HG03460 (cell line): ENCODE data around the gene ANKRD11.

Source experiments
- ATAC-seq: cut with Tn5 transposase; IDR thresholded peaks from one replicate; pipeline ENCODE4 v1.9.1; 2021; ENCODE audit not compliant: unreplicated experiment

The ANKRD11 gene

GRCh38 chr16:89289428-89290395 is 200.6 kb downstream of the ANKRD11 start:
- ATAC-seq, result no peak

- ATAC-seq, result no peak
Measured at GRCh38 chr16:89288966-89289365, 201.4 kb downstream of the ANKRD11 start.

GRCh38 chr16:89288577-89288844 is 201.8 kb downstream of the ANKRD11 start:
- no peak for ATAC-seq

- ATAC-seq, result no peak
Measured at GRCh38 chr16:89287777-89288576, 202.4 kb downstream of the ANKRD11 start.

- ATAC-seq, result no peak
Measured at GRCh38 chr16:89286096-89286495, 204.3 kb downstream of the ANKRD11 start.

GRCh38 chr16:89285381-89285780 is 205.0 kb downstream of the ANKRD11 start:
- ATAC-seq, result no peak

- ATAC-seq, result no peak
Measured at GRCh38 chr16:89283449-89283848, 206.9 kb downstream of the ANKRD11 start.

DNA sequence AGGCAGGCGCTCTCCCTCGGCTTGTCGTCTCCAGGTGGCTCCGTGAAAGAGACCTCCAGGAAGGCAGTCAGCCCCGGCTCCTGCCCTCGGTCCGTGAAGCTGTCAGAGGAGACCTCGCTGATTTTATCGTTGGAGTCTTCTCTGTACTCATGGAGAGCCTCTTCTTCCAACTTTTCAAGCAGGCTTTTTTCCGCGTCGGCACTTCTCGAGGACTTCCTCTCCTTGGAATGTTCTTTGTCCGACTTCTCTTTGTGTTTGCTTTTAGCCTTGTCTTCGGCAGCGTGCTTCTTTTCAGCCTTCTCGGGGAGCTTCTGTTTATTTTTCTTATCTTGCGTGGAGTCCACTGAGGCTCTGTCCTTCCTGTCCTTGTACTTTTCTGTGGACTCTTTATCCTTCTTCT is 207.8 kb downstream of the ANKRD11 start:
- no peak for ATAC-seq

DNA sequence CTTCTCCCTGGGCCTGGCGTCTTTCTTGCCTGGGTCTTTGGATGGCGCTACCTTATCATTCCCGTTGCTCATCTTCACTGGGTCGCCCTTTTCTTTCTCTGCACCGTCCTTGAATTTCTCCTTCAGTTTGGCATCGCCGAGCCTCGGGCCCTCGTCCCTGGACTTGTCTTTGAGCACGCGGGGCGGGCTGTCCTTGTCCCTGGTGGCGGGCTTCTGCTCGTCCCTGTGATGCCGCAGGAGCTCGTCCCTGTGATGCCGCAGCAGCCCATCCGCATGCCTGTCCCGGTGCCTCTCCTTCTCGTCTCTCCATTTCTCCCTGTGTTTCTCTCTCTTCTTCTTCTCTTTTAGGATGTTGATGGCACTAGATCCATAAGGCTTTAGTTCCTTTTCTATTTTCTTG is 208.5 kb downstream of the ANKRD11 start:
- ATAC-seq, result no peak

- no peak for ATAC-seq
Measured at GRCh38 chr16:89281189-89281577, 209.2 kb downstream of the ANKRD11 start.

GRCh38 chr16:89280546-89281188 is 209.7 kb downstream of the ANKRD11 start:
- ATAC-seq, result no peak

- no peak for ATAC-seq
Measured at GRCh38 chr16:89279666-89280481, 210.5 kb downstream of the ANKRD11 start.

GRCh38 chr16:89278441-89279240 is 211.7 kb downstream of the ANKRD11 start:
- no peak for ATAC-seq

- no peak for ATAC-seq
Measured at GRCh38 chr16:89277641-89278341, 212.6 kb downstream of the ANKRD11 start.

GRCh38 chr16:89277049-89277448 is 213.3 kb downstream of the ANKRD11 start:
- no peak for ATAC-seq

DNA sequence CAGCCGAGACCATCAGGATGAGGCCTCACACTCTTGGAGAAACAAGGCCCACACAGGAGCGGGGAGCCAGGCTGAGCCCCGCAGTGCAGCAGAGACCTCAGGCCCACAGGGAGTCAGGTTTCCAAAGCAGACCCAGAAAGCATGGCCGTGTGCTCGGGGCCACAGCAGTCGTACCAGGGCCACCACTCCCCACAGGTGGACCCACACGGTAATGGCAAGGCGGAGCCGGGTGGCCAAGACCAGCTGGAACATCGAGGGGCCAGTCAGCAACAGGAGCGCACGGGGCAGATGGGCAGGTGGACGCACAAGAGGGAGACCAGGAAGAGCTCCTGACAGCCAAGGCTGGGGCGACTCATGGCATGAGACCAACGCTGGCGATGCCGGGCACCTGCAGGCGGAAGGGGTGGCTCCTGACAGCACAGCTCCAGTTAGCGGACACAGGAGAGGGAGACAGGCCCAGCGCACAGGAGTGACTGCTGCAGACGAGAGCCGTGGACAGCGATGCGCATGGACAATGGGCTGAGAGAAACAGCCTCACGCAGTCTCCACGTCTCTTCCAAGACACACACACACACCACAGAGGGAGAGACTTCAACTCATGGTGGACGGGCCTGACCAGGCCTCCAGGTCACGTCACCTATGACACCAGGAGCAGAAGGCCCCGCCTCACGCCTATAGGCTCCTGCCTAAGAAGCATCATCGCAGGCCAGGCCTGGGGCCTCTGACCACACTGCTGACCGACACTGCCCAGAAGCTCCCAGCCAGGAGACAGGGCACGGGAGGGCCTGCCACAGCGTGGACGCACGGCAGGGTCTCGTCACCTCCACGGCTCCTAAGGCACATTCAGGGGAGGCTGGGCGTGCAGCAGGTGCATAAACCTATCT is 214.3 kb downstream of the ANKRD11 start:
- no peak for ATAC-seq

GRCh38 chr16:89275284-89275584 is 215.1 kb downstream of the ANKRD11 start:
- no peak for ATAC-seq

DNA sequence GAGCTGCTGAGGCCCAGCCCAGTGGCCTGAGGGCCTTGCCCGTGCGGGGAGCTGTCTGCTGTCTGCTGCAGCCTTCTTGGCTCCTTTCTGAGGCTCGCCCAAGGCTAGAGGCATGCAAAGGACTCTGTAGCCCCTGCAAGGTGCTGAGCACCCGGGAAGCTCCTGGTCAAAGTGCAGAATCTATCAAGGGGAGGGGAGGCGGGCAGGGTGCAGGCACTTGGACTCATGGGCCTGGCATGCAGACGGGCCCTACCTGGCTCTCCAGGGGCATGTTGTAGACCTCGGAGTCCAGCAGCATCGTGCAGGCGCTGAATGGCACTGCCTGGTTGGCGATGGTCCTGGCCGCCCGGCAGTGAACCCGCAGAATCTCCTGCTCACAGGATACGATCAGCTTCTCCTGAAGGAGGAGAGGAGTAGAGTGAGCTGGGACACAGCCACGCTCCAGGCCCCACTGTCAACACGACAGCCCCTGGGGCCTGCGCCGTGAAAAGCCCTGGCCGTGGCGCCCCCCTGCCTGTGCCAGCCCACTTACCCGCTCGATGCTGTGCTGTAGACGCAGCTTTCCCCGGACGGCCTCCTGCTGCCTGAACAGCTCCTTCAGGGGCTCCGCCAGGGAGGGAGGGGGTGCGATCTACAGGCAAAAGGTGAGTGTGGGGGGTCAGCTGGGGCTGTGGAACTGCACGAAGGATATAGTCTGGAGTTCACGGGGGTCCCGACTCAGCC is 215.6 kb downstream of the ANKRD11 start:
- ATAC-seq, result no peak
